Spleen (tissue), 7 donors: ENCODE results near the gene CYRIA.

Source experiments
- CTCF ChIP-seq, 11 experiments: fragments of 200-600 bp in 7 of 11; fragments of 450-650 bp in 4 of 11; sonication (generic) in 4 of 11; IDR thresholded peaks in 8 of 11; conservative IDR thresholded peaks in 3 of 11; 1 replicate in 7 of 11; 2 replicates in 4 of 11; pipeline versions ENCODE4 v1.4.0 to v1.8.0; 2016 to 2021; ENCODE audit warnings: antibody characterized with exemption in 11 of 11, inconsistent platforms in 4 of 11, mild to moderate bottlenecking in 1 of 11
- POLR2AphosphoS5 ChIP-seq, 3 donors: sonication (generic); formaldehyde crosslinking; IDR thresholded peaks; one replicate each; pipeline ENCODE4 v1.5.1; 2017; ENCODE audit warnings: antibody characterized with exemption in 3 of 3
- donor health status: DM: no; HTN: no; CAD: no; lungs with moderate emphysema.
- donor health status: DM: no; HTN: no; CAD: no.
- donor health status: DM: no; HTN: no; CAD: no.

GRCh38 chr2:16620590-16620989 is 45.0 kb downstream of the CYRIA start:
- TF ChIP-seq CTCF (IDR thresholded peaks at IDR 0.05 in 8 of 11, conservative IDR thresholded peaks at IDR 0.05 in 3 of 11), result no peak
- TF ChIP-seq POLR2AphosphoS5 (IDR thresholded peaks at IDR 0.05), result no peak
